Gastrocnemius medialis (tissue), 4 donors: ENCODE measurements around the gene SLC24A2.

ENCODE experiments used
- POLR2A ChIP-seq, 2 donors: fragments of 450-650 bp; IDR thresholded peaks; one replicate each; pipeline ENCODE4 v1.6.1; 2017; ENCODE audit warnings: antibody characterized with exemption in 2 of 2, mild to moderate bottlenecking in 2 of 2, moderate library complexity in 2 of 2
- TF ChIP-seq, protein P1 (sequence below), 5 experiments: fragments of 450-650 bp in 3 of 5; fragments of 200-600 bp in 2 of 5; sonication (generic) in 2 of 5; IDR thresholded peaks in 4 of 5; conservative IDR thresholded peaks in 1 of 5; 1 replicate in 4 of 5; 2 replicates in 1 of 5; pipeline ENCODE4 v1.5.1; 2016 to 2019; ENCODE audit warnings: antibody characterized with exemption in 5 of 5, mild to moderate bottlenecking in 3 of 5, moderate library complexity in 3 of 5

- TF ChIP-seq, protein P1, sequence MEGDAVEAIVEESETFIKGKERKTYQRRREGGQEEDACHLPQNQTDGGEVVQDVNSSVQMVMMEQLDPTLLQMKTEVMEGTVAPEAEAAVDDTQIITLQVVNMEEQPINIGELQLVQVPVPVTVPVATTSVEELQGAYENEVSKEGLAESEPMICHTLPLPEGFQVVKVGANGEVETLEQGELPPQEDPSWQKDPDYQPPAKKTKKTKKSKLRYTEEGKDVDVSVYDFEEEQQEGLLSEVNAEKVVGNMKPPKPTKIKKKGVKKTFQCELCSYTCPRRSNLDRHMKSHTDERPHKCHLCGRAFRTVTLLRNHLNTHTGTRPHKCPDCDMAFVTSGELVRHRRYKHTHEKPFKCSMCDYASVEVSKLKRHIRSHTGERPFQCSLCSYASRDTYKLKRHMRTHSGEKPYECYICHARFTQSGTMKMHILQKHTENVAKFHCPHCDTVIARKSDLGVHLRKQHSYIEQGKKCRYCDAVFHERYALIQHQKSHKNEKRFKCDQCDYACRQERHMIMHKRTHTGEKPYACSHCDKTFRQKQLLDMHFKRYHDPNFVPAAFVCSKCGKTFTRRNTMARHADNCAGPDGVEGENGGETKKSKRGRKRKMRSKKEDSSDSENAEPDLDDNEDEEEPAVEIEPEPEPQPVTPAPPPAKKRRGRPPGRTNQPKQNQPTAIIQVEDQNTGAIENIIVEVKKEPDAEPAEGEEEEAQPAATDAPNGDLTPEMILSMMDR (IDR thresholded peaks at IDR 0.05 in 4 of 5, conservative IDR thresholded peaks at IDR 0.05 in 1 of 5), result no peak
- TF ChIP-seq POLR2A (IDR thresholded peaks at IDR 0.05), result no peak
These were observed 23.4 kb upstream of the SLC24A2 start for GRCh38 chr9:19812194-19812593.
